GM12878 (cell line): ENCODE measurements around the gene TMIGD2.

ENCODE experiments used
- BCL3 ChIP-seq: IDR thresholded peaks from 2 replicates; pipeline ENCODE4 v1.6.1; 2011; ENCODE audit warnings: borderline replicate concordance, low read depth, mild to moderate bottlenecking, moderate library complexity, low read length; ENCODE audit not compliant: insufficient read depth, poor library complexity, severe bottlenecking
- CBFB ChIP-seq: IDR thresholded peaks from 2 replicates; pipeline ENCODE4 v1.6.1; 2016; ENCODE audit warnings: antibody characterized with exemption, low read depth
- CTCF ChIP-seq, 3 experiments: IDR thresholded peaks in 2 of 3; conservative IDR thresholded peaks in 1 of 3; 2 replicates each; pipeline ENCODE4 v1.5.1; 2011; ENCODE audit warnings: low read depth in 3 of 3, low read length in 3 of 3, mild to moderate bottlenecking in 3 of 3, control low read depth in 2 of 3, moderate library complexity in 2 of 3, inconsistent platforms in 1 of 3, mixed read lengths in 1 of 3; ENCODE audit not compliant: control insufficient read depth in 2 of 3, insufficient read depth in 1 of 3; ENCODE audit errors: extremely low read depth in 1 of 3
- EGR1 ChIP-seq, 2 experiments: IDR thresholded peaks; 1 replicate in 1 of 2; 2 replicates in 1 of 2; pipeline ENCODE4 v1.6.1; 2011 to 2012; ENCODE audit warnings: low read depth in 2 of 2, low read length in 2 of 2, borderline replicate concordance in 1 of 2, mild to moderate bottlenecking in 1 of 2, moderate library complexity in 1 of 2
- POLR2A ChIP-seq: IDR thresholded peaks from 2 replicates; pipeline ENCODE4 v1.6.1; 2011; ENCODE audit warnings: low read depth, mild to moderate bottlenecking, low read length

GRCh38 chr19:4279530-4280422 is 22.4 kb downstream of the TMIGD2 start:
- TF ChIP-seq POLR2A (no peak), CTCF (IDR thresholded peaks at IDR 0.05 in 2 of 3, conservative IDR thresholded peaks at IDR 0.05 in 1 of 3; ENCODE audit: control insufficient read depth in 2 of 3, extremely low read depth in 1 of 3, insufficient read depth in 1 of 3, low read depth in 3 of 3, low read length in 3 of 3) (no peak), EGR1 (IDR thresholded peaks at IDR 0.05; ENCODE audit: borderline replicate concordance in 1 of 2, low read depth in 2 of 2, low read length in 2 of 2) (no peak), CBFB (no peak), BCL3 (no peak)
